Astrocyte of the spinal cord (primary cell): Measurements from ENCODE around the gene CACTIN.

Experiments
- DNase-seq: peaks from one replicate; pipeline ENCODE4 v3.0.0; 2011; ENCODE audit warnings: low read depth, low spot score
- H3K4me3 ChIP-seq: 2 replicates; pipeline ENCODE4 v1.5.1; 2011; ENCODE audit warnings: low read depth, mild to moderate bottlenecking, low read length, moderate library complexity
- in situ Hi-C: cut with HindIII; loops from 2 replicates; pipeline ENCODE4 v1.10.0; 2017; ENCODE audit warnings: low sequenced_read_pairs
- TF ChIP-seq, protein P1 (sequence below): IDR thresholded peaks from 2 replicates; pipeline ENCODE4 v1.5.1; 2012; ENCODE audit warnings: low read depth, mild to moderate bottlenecking, low read length, inconsistent platforms

CACTIN gene

DNA sequence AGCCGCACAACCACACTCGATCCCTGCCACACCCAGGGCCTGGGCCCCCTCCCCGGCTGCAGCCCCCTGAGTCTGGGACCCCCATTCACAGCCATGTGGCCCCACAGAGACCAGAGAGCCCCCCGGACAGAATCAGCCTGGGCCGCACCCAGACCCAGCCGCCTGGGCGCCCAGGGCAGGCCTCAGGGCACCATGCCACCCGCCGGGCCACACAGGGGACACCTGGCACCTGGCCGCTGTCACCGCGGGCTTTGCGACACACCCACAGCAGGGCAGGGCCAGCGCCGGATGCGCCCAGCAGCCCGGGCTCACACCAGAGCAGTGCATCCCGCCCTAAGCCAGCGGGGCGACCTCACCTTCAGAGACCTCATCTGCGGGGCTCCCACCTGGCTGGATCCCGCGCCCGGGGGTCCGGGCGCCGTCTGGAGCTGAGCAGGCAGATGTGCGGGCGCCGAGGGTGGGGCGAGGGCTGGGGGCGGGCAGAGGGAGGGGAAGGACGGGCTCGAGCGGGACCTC lies 20.4 kb downstream of the CACTIN start:
- DNase-seq: no peak
- TF ChIP-seq, protein P1, sequence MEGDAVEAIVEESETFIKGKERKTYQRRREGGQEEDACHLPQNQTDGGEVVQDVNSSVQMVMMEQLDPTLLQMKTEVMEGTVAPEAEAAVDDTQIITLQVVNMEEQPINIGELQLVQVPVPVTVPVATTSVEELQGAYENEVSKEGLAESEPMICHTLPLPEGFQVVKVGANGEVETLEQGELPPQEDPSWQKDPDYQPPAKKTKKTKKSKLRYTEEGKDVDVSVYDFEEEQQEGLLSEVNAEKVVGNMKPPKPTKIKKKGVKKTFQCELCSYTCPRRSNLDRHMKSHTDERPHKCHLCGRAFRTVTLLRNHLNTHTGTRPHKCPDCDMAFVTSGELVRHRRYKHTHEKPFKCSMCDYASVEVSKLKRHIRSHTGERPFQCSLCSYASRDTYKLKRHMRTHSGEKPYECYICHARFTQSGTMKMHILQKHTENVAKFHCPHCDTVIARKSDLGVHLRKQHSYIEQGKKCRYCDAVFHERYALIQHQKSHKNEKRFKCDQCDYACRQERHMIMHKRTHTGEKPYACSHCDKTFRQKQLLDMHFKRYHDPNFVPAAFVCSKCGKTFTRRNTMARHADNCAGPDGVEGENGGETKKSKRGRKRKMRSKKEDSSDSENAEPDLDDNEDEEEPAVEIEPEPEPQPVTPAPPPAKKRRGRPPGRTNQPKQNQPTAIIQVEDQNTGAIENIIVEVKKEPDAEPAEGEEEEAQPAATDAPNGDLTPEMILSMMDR: no peak
- in situ Hi-C loops: no loop called here
- peak overlapping the region; percentile 63 for H3K4me3 ChIP-seq

GRCh38 chr19:3605770-3606169 lies 20.8 kb downstream of the CACTIN start:
- DNase-seq: no peak
- peak overlapping the region; percentile 63 for H3K4me3 ChIP-seq
- TF ChIP-seq, protein P1: no peak
- in situ Hi-C loops: no loop called here

DNA sequence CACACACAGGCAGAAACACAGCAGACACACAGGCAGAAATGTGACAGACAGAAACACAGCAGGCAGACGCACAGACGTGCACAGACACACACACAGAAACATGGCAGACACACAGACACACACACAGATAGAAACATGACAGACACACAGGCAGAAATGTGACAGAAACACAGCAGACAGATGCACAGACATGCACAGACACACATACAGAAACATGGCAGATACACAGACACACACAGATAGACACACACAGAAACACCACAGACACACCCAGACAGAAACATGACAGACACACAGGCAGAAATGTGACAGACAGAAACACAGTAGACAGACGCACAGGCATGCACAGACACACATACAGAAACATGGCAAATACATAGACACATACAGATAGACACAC lies 21.2 kb downstream of the CACTIN start:
- TF ChIP-seq, protein P1: no peak
- peak overlapping the region; percentile 63 for H3K4me3 ChIP-seq
- DNase-seq: no peak
- in situ Hi-C loops: no loop called here

GRCh38 chr19:3604987-3605343 lies 21.6 kb downstream of the CACTIN start:
- in situ Hi-C loops: no loop called here
- TF ChIP-seq, protein P1: no peak
- H3K4me3 ChIP-seq: peak overlapping the region; percentile 63
- DNase-seq: no peak

GRCh38 chr19:3604227-3604986 lies 22.2 kb downstream of the CACTIN start:
- in situ Hi-C loops: no loop called here
- no peak for DNase-seq
- TF ChIP-seq, protein P1: no peak
- H3K4me3 ChIP-seq: no peak overlapping the region

- H3K4me3 ChIP-seq: no peak overlapping the region
- no peak for DNase-seq
- in situ Hi-C loops: no loop called here
- TF ChIP-seq, protein P1: no peak
These were observed 23.3 kb downstream of the CACTIN start for GRCh38 chr19:3603121-3603811.
